Nephron (organoid): ENCODE measurements around the gene GPC2.
"Not testable (repeated sequence)": the region's sequence is repeated elsewhere in the genome, so short reads cannot be mapped to it uniquely, and the experiment has no call there.

Source experiments
- H3K27ac Mint-ChIP-seq, 3 experiments: 2 replicates each; pipeline ENCODE4 v1.8.0; 2020; ENCODE audit warnings: mixed read lengths in 3 of 3, mild to moderate bottlenecking in 2 of 3, moderate library complexity in 1 of 3
- H3K27me3 Mint-ChIP-seq: 2 replicates; pipeline ENCODE4 v1.8.0; 2021; ENCODE audit warnings: low read depth, mild to moderate bottlenecking, moderate library complexity, mixed read lengths
- H3K36me3 Mint-ChIP-seq: 2 replicates; pipeline ENCODE4 v1.8.0; 2020; ENCODE audit warnings: low read depth, mixed read lengths
- H3K4me1 Mint-ChIP-seq: 2 replicates; pipeline ENCODE4 v1.8.0; 2020; ENCODE audit warnings: mixed read lengths
- H3K4me3 Mint-ChIP-seq, 3 experiments: 2 replicates each; pipeline ENCODE4 v1.8.0; 2020; ENCODE audit warnings: mild to moderate bottlenecking in 3 of 3, mixed read lengths in 3 of 3, moderate library complexity in 2 of 3
- H3K9me3 Mint-ChIP-seq: 2 replicates; pipeline ENCODE4 v1.8.0; 2020; ENCODE audit warnings: mixed read lengths
- TF ChIP-seq, protein P1 (sequence below), 3 experiments: fragments of 200-600 bp; sonication (generic); IDR thresholded peaks; one replicate each; pipeline ENCODE4 v1.5.0; 2021; ENCODE audit warnings: antibody characterized with exemption in 3 of 3; ENCODE audit not compliant: unreplicated experiment in 3 of 3

Gene GPC2

DNA sequence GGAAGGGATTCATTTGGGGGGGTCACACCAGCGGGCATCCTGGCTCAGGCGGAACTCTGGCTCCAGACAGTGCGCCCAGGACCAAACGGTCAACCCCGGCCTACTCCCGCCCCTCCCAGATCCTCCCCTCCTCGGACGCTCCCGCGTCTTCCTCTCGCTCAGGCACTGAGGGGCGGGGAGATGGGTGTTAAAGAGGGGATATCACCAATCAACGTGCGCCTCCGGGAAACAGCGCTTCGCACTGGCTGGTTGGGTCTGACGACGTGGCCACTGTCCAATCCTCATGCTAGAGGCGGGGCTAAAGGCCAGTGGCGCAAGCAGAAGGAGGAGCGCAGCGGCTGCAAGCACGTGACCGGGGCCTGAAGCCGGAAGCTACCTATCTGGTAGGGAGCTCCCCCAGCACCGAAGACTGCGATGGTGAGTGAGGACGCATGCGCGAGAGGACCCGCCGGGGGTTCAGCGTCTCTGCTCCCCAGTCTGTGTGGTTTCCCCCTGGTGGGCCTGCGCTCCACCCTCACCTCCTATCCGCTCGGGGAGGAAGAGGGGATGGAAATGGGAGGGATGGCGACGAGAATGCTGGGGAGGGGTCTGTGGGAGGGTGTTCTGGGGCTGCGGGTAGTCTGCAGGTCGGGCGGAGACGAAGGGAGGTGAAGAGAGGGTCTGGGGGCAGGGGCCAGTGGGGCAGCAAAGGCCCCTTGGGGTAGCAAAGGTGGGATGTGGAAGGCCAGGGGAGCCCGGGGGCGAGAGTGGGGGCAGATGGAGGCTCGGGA lies 28.4 kb downstream of the GPC2 start, which contains the start of gene LAMTOR4:
LAMTOR4 (plus strand) TSS at position 360 of the 770 bp plus-strand sequence; CDS start at position 415, 55 bp downstream.
- Mint-ChIP-seq H3K4me3 (peak within 1 kb of the TSS; percentile 90 to 95 (median 92)), H3K4me1 (peaks cover 12% of the 10 kb centered on the region), H3K36me3 (peaks cover 18% of the 10 kb centered on the region), H3K27ac (peak within 1 kb of the TSS; percentile 38 to 83 (median 75)), H3K9me3 (no peaks in the 10 kb centered on the region), H3K27me3 (no peaks in the 10 kb centered on the region)
- TF ChIP-seq, protein P1, sequence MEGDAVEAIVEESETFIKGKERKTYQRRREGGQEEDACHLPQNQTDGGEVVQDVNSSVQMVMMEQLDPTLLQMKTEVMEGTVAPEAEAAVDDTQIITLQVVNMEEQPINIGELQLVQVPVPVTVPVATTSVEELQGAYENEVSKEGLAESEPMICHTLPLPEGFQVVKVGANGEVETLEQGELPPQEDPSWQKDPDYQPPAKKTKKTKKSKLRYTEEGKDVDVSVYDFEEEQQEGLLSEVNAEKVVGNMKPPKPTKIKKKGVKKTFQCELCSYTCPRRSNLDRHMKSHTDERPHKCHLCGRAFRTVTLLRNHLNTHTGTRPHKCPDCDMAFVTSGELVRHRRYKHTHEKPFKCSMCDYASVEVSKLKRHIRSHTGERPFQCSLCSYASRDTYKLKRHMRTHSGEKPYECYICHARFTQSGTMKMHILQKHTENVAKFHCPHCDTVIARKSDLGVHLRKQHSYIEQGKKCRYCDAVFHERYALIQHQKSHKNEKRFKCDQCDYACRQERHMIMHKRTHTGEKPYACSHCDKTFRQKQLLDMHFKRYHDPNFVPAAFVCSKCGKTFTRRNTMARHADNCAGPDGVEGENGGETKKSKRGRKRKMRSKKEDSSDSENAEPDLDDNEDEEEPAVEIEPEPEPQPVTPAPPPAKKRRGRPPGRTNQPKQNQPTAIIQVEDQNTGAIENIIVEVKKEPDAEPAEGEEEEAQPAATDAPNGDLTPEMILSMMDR (IDR thresholded peaks at IDR 0.05; ENCODE audit: unreplicated experiment in 3 of 3) = no peak

DNA sequence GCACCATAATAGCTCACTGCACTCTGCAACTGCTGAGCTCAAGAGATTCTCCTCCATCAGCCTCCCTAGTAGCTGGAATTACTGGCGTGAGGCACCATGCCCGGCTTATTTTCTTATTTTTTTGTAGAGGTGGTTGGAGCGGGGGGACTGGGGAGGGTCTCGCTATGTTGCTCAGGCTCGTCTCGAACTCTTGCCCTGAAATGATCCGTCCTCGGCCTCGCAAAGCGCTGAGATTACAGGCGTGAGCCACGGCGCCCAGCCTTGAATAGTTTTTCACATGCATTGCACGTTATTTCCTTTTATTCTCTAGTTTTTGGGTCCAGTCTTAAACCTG lies 29.0 kb downstream of the GPC2 start:
- Mint-ChIP-seq H3K4me3 (peak overlapping the region; percentile 90 to 95 (median 92)), H3K4me1 (peaks cover 12% of the 10 kb centered on the region), H3K9me3 (no peaks in the 10 kb centered on the region), H3K27me3 (no peaks in the 10 kb centered on the region), H3K27ac (peak overlapping the region; percentile 38 to 83 (median 75)), H3K36me3 (peaks cover 15% of the 10 kb centered on the region)
- TF ChIP-seq, protein P1 (IDR thresholded peaks at IDR 0.05; ENCODE audit: unreplicated experiment in 3 of 3) = no peak

DNA sequence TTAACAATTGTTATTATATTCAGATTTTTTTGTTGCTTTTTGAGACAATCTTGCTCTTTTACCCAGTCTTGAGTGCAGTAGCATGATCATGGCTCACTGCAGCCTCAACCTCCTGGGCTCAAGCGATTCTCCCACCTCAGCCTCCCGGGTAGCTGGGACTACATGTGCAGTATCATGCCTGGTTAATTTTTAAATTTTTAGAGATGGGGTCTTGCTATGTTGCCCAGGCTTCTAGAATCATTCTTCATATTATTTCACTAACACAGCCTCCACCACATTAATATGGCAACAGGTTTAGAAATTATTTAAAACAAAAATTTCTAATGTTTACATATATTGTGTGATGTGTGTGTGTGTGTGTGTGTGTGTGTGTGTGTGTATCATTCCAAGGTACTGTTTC lies 29.9 kb downstream of the GPC2 start:
- no peaks in the 10 kb centered on the region for H3K9me3 Mint-ChIP-seq
- H3K27ac Mint-ChIP-seq = no peak overlapping the region
- TF ChIP-seq, protein P1 (IDR thresholded peaks at IDR 0.05; ENCODE audit: unreplicated experiment in 3 of 3) = no peak
- H3K36me3 Mint-ChIP-seq = peaks cover 10% of the 10 kb centered on the region
- H3K4me3 Mint-ChIP-seq = no peak overlapping the region
- H3K27me3 Mint-ChIP-seq = no peaks in the 10 kb centered on the region
- peaks cover 12% of the 10 kb centered on the region for H3K4me1 Mint-ChIP-seq

DNA sequence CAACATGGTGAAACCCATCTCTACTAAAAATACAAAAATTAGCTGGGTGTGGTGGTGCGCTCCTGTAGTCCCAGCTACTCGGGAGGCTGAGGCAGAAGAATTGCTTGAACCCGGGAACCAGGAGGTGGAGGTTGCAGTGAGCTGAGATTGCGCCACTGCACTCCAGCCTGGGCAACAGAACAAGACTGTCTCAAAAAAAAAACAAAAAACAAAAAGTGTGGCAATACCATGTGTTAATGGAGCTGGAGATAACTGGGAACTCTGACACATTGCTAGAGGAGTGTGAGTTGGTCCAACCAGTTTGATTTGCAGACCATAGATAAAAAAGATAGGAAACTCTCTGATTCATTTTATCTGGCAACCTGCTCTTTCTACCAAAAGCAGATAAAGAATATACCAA lies 30.8 kb downstream of the GPC2 start:
- not testable (repeated sequence) for H3K9me3 Mint-ChIP-seq, H3K4me3 Mint-ChIP-seq

DNA sequence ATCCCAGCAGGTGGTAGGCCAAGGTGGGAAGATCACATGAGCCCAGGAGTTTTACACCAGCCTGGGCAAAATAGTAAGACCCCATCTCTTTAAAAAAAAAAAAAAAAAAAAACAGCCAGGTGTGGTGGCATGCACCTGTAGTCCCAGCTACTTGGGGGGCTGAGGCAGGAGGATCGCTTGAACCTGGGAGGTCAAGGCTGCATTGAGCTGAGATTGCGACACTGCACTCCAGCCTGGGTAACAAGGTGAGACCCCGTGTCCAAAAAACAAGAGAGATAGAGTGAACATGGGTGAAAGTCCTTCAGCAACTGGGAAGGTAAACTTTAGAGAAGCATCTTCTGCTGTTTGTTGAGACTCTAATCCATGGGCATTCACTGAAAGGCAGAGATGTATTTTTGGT lies 34.7 kb downstream of the GPC2 start:
- H3K36me3 Mint-ChIP-seq = no peaks in the 10 kb centered on the region
- no peaks in the 10 kb centered on the region for H3K4me1 Mint-ChIP-seq
- H3K4me3 Mint-ChIP-seq = no peak overlapping the region
- H3K27me3 Mint-ChIP-seq = peaks cover 4% of the 10 kb centered on the region
- no peak overlapping the region for H3K27ac Mint-ChIP-seq
- TF ChIP-seq, protein P1 (IDR thresholded peaks at IDR 0.05; ENCODE audit: unreplicated experiment in 3 of 3) = no peak
- no peaks in the 10 kb centered on the region for H3K9me3 Mint-ChIP-seq

More for the DNA sequence above, 30.8 kb downstream of the GPC2 start:
- H3K27ac Mint-ChIP-seq, H3K27me3 Mint-ChIP-seq, H3K36me3 Mint-ChIP-seq: not testable (repeated sequence)
- H3K4me1 Mint-ChIP-seq = peaks cover 12% of the 10 kb centered on the region

GRCh38 chr7:100141555-100141949 lies 35.6 kb downstream of the GPC2 start:
- TF ChIP-seq, protein P1 (IDR thresholded peaks at IDR 0.05; ENCODE audit: unreplicated experiment in 3 of 3) = no peak
- Mint-ChIP-seq H3K36me3 (no peaks in the 10 kb centered on the region), H3K4me1 (no peaks in the 10 kb centered on the region), H3K27me3 (peaks cover 4% of the 10 kb centered on the region), H3K27ac (no peak overlapping the region), H3K4me3 (no peak overlapping the region), H3K9me3 (no peaks in the 10 kb centered on the region)
